HG03460 (cell line): ENCODE results near the gene PDK2.

Experiments used
- ATAC-seq: cut with Tn5 transposase; IDR thresholded peaks from one replicate; pipeline ENCODE4 v1.9.1; 2021; ENCODE audit not compliant: unreplicated experiment

Gene PDK2

DNA sequence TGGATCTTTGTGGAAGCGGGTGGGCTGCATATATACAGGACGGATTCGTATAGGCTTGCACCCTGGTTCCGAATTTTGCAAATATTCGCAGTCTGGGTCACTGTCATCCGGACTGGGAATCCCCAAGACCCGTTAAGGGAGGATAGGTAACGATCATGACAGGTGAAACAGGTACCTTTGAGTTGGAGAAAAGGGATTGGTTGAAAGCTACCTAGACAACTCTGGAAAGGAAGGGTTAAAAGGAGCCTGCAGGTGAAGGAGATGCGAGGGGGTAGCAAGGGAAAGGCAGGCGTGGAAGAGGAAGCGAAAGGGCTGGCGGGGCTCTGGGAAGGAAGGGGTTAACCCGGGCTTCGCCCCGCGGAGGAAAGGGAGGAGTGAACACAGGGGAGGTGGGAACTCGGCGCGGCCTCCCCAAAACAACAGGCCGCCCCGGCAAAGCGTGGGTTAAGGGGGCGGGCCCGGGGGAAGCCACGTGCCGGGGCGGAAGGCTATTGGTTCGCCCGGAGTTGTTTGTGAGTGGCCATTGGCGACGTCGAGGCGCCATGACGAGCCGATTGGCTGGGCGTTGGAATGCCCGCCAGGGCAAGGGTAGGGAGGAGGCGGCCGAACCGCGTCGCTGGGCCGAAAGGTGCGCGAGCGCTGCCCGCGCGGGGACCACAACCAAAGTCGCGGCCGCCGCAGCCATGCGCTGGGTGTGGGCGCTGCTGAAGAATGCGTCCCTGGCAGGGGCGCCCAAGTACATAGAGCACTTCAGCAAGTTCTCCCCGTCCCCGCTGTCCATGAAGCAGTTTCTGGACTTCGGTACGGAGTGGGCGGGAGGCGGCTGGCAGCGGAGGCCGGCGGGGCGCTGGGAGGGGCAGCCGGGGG lies at the start of gene PDK2:
TSS of gene PDK2 (plus strand) at position 599 of the 867 bp plus-strand sequence. CDS start at position 684, 85 bp downstream.
- ATAC-seq: peak; percentile 95

GRCh38 chr17:50046179-50046578 lies 49.0 kb upstream of the PDK2 start:
- ATAC-seq: no peak

- ATAC-seq: no peak
Observed at GRCh38 chr17:50046667-50047066, 48.5 kb upstream of the PDK2 start.

DNA sequence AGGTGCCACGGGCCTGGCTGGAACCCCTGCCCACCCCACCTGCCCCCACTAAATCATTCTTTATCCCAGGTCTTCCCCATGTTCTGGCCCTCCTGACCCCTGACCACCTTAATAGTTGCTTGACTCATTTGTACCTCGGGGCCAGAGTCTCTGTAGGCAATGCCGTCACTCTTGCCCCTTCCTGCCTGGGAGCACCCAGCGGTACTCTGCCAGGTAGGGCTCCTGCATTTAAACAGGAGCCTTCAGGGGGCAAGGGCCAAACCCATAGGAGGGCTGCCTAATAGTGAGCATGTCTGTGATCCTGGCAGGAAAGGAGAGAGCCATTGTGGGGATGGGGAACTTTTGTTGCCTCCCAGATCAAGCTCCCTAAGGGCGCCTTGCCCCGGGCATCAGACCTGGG lies 48.1 kb upstream of the PDK2 start:
- ATAC-seq: no peak

- ATAC-seq: no peak
Observed at GRCh38 chr17:50047488-50048126, 47.5 kb upstream of the PDK2 start.

GRCh38 chr17:50048146-50048720 lies 46.9 kb upstream of the PDK2 start:
- no peak for ATAC-seq

DNA sequence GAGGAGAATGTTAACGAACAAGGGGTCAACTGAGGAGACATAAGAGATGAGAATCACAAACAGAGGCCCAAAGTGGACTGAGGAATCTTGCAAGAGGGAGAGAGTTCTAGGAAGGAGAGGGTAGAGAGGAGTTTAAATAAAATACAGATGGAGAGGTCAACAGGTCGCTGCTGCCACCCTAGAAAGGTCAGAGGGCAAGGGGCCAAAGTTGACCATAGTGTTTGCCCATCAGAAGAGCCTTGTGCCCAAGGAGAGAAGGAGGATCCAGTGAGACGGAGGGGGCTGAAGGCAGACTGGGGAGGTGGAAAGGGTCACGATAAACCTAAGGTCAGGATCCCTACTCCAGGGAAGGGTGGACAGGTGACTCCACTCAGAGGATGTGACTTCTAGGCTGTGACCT lies 46.2 kb upstream of the PDK2 start:
- ATAC-seq: no peak

- ATAC-seq: no peak
Observed at GRCh38 chr17:50049636-50050035, 45.5 kb upstream of the PDK2 start.

- ATAC-seq: no peak
Observed at GRCh38 chr17:50050431-50051032, 44.6 kb upstream of the PDK2 start.

GRCh38 chr17:50051082-50051576 lies 44.0 kb upstream of the PDK2 start:
- no peak for ATAC-seq

GRCh38 chr17:50051606-50052005 lies 43.5 kb upstream of the PDK2 start:
- ATAC-seq: no peak

GRCh38 chr17:50052241-50052796 lies 42.8 kb upstream of the PDK2 start:
- no peak for ATAC-seq

GRCh38 chr17:50052822-50053653 lies 42.1 kb upstream of the PDK2 start:
- ATAC-seq: no peak

DNA sequence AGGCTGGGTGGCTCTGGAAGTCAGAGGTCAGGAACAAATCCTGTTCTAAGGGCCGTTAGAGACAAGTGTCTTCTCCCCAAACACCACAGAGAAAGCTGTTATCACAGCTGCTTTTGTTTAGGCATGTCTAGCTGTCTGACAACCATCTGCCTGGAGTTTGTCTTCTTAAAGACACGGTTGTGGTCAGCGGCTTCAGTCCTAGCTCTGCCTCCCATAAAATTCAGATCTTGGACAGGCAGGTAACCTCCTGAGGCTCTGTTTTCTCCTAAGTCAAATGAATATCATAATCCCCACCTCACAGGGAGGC lies 41.5 kb upstream of the PDK2 start:
- no peak for ATAC-seq

DNA sequence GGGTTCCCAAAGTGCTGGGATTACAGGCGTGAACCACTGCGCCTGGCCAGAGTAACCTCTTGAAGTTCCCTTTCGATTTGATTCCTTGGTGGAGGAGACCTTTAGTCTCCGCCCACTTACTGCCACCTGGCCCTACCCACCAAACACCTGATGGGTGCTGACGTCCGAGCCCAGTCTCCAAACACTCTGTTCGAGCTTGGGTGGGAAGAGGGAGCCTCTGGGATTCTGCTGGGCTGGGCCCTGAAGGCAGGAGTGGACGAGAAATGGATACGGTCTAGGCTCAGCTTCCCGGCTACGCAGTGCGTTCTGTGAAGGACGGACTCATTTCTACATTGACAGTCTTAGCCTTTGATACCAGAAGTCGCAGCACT lies 40.1 kb upstream of the PDK2 start:
- ATAC-seq: no peak

DNA sequence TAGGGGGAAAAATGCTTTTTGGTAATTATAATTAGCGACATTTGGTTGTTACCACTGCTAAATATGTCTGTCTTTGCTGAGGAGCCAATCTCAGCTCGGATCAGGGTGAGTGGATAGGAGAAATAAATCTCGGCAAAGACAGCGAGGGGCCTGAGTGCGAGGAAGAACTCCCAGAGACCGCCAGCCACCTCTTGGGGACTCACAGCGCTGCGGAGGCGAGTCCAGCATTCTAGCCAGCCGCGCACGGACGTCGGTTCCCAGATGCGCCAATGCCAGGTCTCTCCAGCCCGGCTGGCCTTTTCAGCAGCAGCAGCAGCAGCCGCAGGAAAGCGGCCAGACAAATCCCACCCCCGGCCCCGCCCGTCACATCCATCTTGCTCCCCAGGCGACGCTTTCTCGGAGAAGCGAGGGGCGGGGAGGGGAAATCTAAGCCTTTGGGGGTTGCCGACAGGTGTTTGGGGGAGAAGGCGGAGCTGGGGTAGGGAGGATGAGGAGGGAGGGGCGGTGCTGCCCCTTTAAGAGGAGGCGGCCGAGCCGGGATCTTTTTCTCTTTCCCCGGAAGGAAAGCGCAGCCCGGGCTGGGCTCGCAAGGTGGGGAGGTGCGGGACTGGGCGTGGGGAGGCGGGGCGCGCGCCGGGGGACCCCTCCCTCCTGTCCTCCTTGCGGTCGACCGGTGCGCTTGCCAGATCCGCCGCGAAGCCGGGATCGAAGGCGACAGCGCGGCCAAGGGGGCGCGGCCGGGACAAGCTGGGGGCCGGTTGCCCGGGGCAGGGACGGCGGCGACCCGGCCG lies 39.5 kb upstream of the PDK2 start, which contains the start of gene ITGA3:
TSS of gene ITGA3 (plus strand) at position 685 of the 791 bp plus-strand sequence. CDS start 330 bp downstream, outside the sequence.
- ATAC-seq: peak; percentile 44

- ATAC-seq: peak; percentile 39
Observed at GRCh38 chr17:50056217-50056960, 38.8 kb upstream of the PDK2 start.

- no peak for ATAC-seq
Observed at GRCh38 chr17:50056961-50057330, 38.2 kb upstream of the PDK2 start.

DNA sequence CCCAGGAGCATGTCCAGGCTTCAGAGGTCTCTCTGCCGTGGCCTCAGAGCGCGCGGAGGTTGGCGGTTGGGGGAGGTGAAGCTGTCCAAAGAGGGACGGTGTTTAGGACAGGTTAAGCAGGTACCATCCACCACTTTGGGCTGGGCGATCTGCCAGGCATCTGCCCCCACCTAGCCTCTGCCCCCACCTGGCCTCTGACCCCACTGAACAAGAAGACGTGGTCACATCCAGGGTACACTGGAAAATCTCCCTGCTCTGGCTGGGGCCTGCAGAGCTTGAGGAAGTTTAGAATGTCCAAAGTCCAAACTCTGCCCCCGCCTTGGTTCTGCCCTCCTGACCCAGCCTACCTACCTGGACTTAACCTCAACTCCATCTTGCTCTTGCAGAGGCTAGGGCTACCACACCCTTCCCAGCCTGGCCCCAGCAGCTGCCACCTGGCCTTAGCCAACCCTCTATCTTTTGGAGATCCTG lies 37.6 kb upstream of the PDK2 start:
- no peak for ATAC-seq
